K562 (cell line): Measurements from ENCODE around the gene SRRT.

Source experiments
- FOXM1 ChIP-seq, 2 experiments: fragments of 450-650 bp in 1 of 2; sonication (generic) in 1 of 2; formaldehyde crosslinking in 1 of 2; IDR thresholded peaks; 2 replicates each; pipeline versions ENCODE4 v1.6.1 to v1.9.0; 2017 to 2022; ENCODE audit warnings: low read depth in 2 of 2, mild to moderate bottlenecking in 2 of 2, missing genetic modification reagents in 1 of 2, moderate library complexity in 1 of 2
- ZNF174 ChIP-seq: fragments of 250-450 bp; sonication (Bioruptor Pico); IDR thresholded peaks from 2 replicates; pipeline ENCODE4 v1.4.0; 2020; ENCODE audit warnings: mild to moderate bottlenecking
- ZNF24 ChIP-seq: fragments of 450-650 bp; IDR thresholded peaks from 2 replicates; pipeline ENCODE4 v1.6.1; 2016
- ZNF263 ChIP-seq: sonication (generic); formaldehyde crosslinking; IDR thresholded peaks from 2 replicates; pipeline ENCODE4 v1.8.0; 2022; ENCODE audit warnings: mild to moderate bottlenecking, missing genetic modification reagents, borderline replicate concordance
- ZNF75A ChIP-seq: fragments of 450-650 bp; formaldehyde crosslinking; IDR thresholded peaks from 2 replicates; pipeline ENCODE4 v1.4.0; 2020; ENCODE audit warnings: mild to moderate bottlenecking
- TF ChIP-seq, protein P1 (sequence below), 3 experiments: IDR thresholded peaks in 2 of 3; conservative IDR thresholded peaks in 1 of 3; 2 replicates each; pipeline ENCODE4 v1.5.1; 2011 to 2012; ENCODE audit warnings: low read length in 3 of 3, mild to moderate bottlenecking in 3 of 3, control low read depth in 2 of 3, improper control_type of control experiment in 1 of 3, inconsistent platforms in 1 of 3, low read depth in 1 of 3, mixed read lengths in 1 of 3, moderate library complexity in 1 of 3; ENCODE audit not compliant: insufficient read depth in 2 of 3

DNA sequence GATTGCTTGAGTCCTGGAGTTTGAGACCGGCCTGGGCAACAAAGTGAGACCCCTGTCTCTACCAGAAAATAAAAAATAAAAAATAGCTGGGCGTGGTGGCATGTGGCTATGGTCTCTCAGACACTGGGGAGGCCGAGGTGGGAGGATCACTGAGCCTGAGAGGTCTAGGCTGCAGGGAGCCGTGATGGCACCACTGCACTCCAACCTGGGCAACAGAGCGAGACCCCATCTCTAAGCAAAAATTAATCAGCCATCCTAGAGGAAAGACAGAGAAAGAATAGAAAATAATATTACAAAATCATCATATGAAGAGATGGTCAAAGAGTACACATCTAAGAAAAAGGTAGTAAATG, 42.6 kb upstream of the SRRT start:
- TF ChIP-seq, protein P1, sequence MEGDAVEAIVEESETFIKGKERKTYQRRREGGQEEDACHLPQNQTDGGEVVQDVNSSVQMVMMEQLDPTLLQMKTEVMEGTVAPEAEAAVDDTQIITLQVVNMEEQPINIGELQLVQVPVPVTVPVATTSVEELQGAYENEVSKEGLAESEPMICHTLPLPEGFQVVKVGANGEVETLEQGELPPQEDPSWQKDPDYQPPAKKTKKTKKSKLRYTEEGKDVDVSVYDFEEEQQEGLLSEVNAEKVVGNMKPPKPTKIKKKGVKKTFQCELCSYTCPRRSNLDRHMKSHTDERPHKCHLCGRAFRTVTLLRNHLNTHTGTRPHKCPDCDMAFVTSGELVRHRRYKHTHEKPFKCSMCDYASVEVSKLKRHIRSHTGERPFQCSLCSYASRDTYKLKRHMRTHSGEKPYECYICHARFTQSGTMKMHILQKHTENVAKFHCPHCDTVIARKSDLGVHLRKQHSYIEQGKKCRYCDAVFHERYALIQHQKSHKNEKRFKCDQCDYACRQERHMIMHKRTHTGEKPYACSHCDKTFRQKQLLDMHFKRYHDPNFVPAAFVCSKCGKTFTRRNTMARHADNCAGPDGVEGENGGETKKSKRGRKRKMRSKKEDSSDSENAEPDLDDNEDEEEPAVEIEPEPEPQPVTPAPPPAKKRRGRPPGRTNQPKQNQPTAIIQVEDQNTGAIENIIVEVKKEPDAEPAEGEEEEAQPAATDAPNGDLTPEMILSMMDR (IDR thresholded peaks at IDR 0.05 in 2 of 3, conservative IDR thresholded peaks at IDR 0.05 in 1 of 3; ENCODE audit: insufficient read depth in 2 of 3, low read depth in 1 of 3, low read length in 3 of 3): no peak
- TF ChIP-seq ZNF263 (no peak), FOXM1 (IDR thresholded peaks at IDR 0.05; ENCODE audit: low read depth) (no peak), FOXM1 (CRISPR knock-in tag; IDR thresholded peaks at IDR 0.05; ENCODE audit: low read depth) (no peak), ZNF174 (CRISPR knock-in tag) (no peak), ZNF24 (no peak), ZNF75A (CRISPR knock-in tag) (no peak)
